Stimulated activated CD4-positive, alpha-beta T cell treated with anti-CD3 and anti-CD28 coated beads, Interleukin-4, amount 100 ng/mL, for 24 hours (primary cell): ENCODE results near the gene WDR13.
A peak's percentile ranks its signal among the peaks of the same experiment; 100 is the strongest.
"Not testable (repeated sequence)": the region's sequence is repeated elsewhere in the genome, so short reads cannot be mapped to it uniquely, and the experiment has no call there.

Experiments
- DNase-seq: peaks from one replicate; pipeline ENCODE4 v3.0.0-alpha.2; 2020

WDR13 gene

DNA sequence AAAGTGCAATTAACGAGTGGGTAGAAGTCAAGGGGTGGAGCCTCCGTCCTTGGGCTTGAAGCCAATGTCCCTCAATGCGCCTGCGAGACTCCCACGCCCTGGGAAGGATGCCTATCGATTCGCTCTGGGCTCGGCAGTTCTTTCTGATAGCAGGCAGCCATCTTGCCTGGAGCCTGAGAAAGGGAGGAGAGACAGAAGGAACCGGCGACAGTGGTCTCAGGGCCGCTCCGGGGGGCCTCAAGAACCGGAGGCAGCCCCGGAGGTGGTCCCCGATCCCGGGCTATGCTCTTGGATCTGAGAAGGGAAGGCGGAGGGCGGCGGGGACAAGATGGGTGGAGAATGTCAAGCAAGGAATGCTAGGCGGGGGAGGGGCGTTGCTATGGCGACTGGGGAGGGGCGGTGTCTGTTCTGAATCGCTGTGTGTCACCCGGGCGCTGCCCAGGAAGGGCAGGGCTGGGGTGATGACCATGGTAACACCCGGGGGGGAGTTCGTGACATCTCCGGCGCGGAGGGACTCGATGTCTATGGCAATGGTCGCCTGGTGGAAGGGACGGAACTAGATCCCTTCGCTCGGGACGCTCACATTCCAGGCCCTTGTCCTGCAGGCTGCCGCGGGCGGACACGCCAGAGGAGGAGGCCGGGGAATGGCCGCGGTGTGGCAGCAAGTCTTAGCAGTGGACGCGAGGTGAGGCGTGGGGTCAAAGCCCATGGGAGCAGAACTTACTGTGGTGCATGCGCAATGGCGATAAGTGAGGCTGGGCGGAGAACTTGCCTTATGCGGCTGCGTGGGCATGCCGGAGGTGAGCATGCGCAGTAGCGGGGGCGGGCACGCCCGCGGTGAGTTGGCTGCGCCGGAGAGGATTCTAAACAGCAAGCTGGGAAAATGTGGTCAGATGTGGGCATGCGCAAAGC is at the start of gene WDR13:
Gene WDR13 (plus strand): TSS at position 140 of the 912 bp plus-strand sequence. CDS start 505 bp downstream, at position 645.
- peak; percentile 88 for DNase-seq

DNA sequence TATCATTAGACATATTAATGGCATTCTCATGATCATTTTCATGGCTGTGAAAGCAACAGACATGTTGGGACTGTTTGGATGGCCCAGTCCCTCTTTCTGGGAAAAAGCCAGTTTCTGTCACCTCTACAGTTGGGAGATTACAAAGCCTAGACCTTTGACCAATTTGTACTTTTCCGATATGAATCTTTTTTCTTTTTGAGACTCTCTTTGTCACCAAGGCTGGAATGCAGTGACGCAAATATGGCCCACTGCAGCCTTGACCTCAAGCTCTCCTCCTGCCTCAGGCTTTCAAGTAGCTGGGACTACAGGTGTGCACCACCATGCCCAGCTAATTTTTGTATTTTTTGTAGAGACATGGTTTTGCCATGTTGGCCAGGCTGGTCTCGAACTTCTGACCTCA is 48.4 kb upstream of the WDR13 start:
- no peak for DNase-seq

DNA sequence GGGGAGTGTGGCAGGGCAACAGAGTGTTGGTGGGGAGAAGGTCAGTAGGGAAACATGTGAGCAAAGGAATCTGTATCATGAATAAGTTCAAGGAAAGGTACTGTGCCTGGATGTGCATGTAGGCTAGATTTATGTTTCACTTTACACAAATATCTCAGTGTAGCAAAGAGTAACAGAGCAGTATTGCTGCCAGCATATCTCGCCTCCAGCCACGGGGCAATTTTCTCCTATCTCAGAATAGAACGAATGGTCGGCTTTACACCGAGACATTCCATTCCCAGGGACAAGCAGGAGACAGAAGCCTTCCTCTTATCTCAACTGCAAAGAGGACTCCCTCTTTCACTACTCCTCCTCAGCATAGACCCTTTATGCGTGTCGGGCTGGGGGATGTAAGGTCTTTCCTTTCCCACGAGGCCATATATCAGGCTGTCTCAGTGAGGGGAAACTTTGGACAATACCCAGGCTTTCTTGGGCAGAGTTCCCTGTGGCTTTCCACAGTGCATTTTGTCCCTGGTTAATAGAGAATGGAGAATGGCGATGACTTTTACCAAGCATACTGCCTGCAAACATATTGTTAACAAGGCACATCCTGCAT is 41.5 kb upstream of the WDR13 start:
- not testable (repeated sequence) for DNase-seq

DNA sequence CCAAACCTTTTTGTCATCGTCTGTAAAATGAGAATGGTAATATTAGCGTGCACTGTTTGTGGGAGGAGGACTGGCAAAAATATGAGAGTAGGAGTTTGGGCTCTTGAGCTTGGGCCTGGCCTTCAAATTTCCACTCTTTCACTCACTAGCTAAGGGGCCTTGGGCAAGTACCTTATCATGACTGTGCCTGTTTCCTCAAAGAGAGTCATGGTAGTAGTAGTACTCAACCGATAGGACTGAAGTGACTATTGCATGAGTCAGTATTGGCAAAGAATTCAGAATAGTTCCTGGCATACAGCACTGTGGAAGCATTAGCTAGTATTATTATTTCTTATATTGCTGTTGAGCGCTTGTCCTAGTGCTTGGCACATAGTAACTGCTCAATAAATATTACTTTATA is 39.0 kb upstream of the WDR13 start:
- no peak for DNase-seq

DNA sequence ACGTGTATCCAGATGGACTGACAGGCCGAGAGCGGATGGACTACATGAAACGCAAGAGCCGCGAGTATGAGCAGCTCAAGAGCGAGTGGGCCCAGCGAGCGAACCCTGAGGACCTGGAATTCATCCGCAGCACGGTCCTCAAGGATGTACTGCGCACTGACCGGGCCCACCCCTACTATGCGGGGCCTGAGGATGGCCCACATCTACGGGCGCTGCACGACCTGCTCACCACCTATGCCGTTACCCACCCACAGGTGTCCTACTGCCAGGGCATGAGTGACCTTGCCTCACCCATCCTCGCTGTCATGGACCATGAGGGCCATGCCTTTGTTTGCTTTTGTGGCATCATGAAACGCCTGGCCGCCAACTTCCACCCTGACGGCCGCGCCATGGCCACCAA is 37.7 kb upstream of the WDR13 start:
- DNase-seq = no peak

DNA sequence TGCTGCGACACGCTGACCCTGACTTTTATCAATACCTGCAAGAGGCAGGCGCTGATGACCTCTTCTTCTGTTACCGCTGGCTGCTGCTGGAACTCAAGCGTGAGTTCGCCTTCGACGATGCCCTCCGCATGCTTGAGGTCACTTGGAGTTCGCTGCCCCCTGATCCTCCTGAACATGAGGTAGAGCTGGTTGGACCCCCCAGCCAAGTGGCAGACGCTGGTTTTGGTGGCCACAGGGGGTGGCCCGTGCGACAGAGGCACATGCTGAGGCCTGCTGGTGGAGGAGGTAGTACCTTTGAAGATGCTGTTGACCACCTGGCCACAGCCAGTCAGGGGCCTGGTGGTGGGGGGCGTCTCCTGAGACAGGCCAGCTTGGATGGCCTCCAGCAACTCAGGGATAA is 37.2 kb upstream of the WDR13 start:
- DNase-seq = no peak

DNA sequence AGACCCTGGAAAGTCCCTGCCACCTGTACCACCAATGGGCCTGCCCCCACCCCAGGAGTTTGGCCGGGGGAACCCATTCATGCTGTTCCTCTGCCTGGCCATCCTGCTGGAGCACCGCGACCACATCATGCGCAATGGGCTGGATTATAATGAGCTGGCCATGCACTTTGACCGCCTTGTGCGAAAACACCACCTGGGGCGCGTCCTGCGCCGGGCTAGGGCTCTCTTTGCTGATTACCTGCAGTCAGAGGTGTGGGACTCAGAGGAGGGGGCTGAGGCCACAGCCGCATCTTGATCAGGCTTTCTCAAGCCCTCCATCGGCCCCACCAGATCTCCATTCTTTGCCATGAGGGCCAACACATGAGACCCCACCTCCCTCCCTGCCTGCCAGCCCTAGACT is 36.6 kb upstream of the WDR13 start:
- no peak for DNase-seq

DNA sequence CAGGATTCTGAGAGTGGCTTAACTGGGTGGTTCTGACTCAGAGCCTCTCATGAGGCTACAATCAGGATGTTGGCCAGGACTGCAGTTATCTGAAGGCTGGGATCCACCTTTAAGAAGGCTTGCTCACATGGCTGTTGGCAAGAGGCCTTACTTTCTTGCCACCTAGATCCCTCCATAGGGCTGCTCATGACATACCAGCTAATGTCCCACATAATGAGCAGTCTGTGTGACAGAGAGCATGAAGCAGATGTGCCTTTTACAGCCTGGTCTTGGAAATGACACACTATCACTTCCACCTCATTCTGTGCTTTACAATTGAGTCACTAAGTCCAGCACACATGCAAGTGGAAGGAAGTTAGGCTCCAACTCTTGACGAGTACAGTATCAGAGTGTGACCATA is 27.3 kb upstream of the WDR13 start:
- DNase-seq = peak; percentile 4

DNA sequence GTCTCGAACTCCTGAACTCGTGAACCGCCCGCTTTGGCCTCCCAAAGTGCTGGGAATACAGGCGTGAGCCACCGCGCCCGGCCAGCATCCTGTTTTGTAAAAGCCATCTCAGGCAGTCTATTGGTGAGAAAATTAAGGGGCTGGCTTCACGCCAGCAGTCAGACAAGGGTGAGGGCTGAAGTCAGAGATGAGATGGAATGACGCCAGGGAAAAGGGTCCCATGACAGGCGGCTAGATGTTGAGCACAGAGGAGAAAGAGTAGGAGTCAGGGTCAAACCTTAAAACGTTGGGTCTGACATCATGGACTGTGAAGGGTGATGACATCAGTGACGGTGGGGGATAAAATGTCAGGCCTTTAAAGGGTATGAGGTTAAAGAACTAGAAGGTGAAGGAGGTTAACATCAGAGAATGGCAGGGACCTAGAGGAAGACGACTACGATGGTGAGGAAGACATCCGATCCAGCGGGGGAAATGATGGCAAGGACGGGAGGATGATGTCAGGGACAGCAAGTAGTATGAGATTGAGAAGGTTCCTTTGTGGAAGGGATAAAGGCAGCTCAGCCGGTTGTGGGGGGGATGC is 23.5 kb upstream of the WDR13 start:
- DNase-seq = no peak

DNA sequence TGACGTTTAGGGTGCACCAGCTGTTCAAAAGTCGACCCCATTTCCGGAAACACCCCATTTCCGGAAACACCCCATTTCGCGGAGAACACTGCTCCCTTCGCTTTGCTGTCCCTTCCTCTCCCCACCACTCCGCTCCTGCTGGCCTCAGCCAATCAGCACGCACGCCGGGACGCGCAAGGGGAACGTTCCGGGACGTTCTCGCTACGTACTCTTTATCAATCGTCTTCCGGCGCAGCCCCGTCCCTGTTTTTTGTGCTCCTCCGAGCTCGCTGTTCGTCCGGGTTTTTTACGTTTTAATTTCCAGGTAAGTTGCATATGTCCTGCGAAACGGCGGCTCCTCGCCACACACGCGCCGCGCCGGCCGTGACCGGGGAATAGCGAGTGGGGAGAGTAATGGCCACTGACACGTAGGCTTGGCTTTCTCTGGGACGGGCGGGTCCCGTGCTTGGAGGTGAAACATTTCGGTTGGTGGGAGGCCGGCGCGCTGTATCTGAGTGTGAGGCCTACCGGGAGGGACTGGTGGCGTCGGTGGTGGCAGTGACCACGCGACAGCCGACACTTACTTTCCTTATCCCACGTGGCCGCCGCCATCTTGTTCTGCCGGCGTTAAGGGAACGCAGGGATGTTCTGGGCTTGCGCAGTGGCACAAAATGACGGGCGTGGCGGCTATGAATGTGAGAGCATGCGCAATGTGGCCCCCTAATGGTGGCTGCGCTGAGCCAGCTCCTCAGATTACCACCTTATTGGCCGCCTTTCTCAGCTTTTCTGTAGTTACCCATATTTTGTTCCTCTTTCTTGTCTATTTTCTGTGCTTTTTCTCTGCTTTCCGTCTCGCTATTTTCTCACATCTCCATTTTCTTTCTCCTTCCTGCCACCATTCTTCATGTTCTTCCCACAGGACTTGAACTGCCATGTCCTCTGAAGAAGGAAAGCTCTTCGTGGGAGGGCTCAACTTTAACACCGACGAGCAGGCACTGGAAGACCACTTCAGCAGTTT is 22.7 kb upstream of the WDR13 start, which contains the start of gene RBM3:
Gene RBM3 (plus strand): TSS at position 215 of the 997 bp plus-strand sequence. CDS start 697 bp downstream, at position 912.
- peak; percentile 91 for DNase-seq

DNA sequence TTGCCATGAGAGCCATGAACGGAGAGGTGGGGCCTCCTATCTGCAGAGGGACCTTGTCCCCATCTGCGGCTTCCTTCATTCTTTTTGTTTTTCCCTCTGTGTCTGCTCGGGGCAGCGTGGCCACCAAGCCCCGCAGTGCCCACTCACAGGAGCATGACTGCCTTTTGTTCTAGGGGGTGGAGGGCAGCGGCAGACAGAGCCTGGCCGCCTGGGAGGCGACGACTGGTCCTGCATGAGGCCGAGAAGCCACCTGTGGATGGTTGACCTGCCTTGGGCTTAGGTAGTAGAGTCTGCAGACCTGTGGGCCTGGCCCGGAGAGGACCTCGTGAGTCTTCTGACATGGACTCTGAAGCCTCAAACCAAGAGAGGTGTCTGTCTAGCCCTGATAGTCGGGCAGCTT is 21.6 kb upstream of the WDR13 start:
- DNase-seq = no peak

DNA sequence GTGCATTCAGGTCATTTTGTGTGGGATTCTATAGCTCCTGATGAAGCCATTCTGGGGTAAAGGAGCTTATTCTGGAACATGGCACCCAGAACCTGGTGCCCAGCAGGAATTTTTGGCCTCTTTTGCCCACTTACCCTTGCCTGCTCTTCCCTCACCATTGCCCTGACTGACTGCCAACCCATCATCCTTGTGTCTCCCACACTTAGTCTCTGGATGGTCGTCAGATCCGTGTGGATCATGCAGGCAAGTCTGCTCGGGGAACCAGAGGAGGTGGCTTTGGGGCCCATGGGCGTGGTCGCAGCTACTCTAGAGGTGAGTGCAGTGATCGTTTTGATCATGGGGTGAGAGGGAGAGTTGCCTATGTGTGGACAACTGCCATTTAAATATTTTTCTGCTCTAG is 21.2 kb upstream of the WDR13 start:
- no peak for DNase-seq

DNA sequence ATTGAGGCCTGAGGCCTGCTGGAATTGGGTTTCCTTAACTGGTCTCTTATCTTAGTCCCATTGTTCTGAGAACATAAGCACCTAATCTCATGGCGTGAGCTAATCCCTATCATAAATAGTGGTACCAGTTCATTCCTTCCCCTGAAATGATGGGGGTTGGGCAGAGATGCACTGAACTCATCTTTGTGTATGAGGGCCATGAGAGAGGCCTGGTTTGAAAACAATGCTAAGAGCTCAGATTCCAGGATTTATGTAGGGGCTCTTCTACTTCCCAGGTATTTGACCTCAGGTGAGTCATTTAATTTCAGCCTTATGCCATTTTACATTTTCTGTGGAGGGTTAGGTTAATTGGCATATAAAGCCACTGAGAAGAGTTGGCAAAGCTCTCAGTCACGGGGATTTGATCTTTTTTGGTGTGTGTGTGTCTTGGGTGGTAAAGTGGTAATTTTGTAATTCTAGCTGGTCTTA is 18.6 kb upstream of the WDR13 start:
- no peak for DNase-seq

DNA sequence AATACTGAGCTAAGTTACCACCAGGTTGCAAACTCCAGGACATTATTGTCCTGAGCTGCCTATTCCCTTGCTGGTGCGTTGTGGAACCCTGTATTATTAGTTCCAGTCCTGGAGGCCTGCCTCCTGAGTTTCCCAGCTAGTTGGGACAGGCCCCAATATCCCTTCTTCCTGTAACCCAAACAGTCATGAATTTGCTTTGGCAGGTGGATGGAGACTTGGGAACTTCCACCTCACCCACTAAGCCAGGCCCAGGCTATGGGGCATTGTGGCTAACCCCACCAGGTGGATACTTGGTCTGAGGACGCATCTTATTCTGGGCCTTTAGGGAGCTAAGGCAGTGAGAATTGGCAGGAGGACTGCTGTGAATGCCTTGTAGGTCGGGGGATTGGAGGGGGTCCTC is 18.0 kb upstream of the WDR13 start:
- DNase-seq = no peak

DNA sequence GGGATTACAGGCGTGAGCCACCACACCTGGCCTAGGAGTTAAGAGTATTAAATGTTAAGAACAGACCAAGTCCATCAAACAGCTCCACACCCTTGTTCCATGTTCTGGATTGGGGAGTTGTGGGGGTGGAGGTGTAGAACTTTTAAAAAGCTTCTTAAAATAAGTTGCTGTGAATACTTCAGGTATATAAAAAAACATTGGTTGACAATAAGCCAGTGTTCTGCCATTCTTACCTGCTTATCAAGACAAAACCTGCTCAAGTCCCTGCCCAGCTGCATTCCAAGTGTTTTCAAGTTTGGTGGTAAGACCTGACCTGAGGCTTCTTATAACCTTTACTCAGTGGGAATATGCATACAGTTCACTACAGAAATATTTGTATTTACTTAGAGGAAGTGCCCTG is 16.6 kb upstream of the WDR13 start:
- no peak for DNase-seq

DNA sequence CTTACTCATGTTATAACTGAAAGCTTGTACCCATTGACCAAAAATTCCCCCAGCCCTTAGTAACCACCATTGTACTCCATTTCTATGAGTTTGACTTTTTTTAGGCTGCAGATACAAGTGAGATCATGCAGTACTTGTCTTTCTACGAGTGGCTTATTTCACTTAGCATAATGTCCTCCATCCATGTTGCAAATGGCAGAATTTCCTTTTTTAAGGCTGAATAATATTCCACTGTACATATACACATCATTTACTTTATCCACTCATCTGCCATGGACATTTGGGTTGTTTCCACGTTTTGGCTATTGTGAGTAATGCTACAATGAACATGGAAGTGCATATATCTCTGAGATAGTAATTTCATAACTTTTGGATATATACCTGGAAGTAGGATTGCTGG is 12.6 kb upstream of the WDR13 start:
- DNase-seq = no peak

DNA sequence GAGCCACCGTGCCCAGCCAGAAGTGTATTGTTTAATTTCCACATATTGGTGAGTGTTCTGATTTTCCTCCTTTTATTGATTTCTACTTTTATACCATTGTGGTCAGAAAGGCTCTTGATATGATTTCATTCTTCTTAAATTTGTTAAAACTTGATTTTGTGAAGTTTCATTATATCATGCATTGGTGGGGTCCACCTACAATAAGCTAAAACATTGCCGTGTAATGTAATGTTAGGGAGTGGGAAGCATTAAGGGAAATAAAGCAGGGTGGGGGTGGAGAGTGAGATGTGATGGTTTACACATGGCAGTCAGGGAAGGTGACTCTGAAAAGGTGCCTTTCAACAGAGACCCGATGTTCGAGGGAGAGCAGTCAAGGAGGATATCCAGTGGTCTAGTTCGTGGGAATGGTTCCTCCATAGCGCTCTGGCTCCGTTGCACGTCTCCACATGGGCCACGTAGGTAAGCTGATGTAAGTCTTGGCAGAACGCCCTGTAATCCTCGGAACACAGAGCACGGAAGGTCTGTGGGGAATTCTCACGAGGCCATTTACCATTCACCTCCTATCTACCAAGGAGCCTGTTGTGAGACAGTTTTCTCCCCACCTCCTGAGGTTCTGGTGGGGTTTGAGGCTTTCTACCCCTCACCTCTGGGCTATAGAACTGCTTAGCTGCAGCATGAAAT is 7.7 kb upstream of the WDR13 start:
- DNase-seq = no peak

DNA sequence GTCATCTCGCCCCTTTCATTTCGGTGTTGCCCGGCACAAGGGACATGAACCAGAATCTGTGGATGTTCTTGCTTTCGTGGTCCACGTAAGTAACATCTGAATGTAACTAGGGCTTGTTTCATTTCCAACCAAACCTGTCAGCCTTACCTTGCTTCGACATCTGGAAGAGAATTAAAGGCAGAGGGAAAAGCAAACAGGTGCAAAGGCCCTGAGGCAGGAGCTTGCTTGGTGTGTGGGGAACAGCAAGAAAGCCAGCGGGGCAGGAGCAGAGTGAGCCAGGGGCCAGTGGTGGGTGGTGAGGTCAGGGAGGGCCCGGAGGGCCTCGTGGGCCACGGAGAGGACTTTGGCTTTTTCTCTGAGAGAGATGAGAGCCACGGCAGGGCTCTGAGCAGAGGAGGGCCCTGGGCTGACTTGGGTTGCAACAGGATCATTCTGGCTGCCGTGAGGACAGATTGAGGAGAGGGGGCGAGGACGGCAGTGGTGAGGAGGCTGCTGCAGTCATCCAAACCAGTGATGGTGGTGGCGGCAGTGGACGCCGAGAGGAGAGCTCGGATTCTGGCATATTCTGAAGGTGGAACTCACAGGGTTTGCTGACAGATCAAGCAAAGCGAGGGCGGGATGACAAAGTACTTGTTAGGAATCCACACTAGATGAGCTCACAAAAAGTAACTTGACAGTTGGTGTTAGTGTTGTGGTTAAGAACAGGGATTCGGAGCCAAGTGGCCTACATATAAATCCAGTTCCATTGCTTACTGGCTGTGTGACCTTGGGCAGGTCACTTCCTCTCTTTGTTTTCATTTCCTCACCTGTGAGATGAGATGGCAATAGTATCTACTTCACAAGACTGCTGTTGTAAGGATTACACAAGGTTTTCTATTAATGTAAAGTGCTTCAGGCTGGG is 6.8 kb upstream of the WDR13 start:
- no peak for DNase-seq

DNA sequence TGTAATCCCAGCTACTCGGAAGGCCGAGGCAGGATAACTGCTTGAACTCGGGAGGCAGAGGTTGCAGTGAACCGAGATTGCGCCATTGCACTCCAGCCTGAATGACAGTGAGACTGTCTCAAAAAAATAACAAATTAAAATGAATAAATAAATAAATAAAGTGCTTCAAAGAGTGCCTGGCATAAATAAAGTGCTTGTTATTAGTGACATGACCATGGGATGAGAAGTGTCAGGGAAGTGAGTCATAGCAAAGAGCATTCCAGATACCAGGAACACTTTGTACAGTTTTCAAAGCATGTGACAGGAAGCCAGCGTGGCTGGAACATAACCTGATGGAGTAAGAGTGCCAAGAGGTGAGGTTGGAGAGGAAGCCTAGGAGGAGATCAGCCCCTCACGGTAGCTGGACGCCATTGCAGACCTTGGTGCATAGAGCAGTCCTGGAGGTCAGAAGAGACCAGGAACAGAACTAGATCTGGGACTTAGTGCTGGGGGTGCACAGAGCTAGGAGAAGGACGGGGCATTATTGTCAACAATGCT is 6.0 kb upstream of the WDR13 start:
- DNase-seq = no peak

DNA sequence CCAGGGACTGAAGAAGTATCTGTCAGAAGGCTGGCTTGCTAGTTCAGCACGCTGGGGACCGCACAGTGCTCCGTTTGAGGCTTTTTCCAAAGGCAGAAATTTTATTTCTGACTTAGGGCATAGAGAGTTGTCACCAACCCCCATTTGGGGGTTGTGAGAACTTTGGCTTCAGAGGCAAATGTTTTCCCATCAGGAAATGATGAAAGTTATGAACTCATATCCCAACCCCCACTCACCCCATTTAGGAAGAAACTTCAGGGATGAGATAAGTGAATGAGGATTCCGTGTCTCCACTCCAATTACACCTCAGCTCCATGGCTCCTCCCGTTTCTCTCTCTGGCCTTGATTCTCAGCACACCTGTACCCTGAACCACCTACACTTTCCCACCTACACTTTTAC is 4.3 kb upstream of the WDR13 start:
- no peak for DNase-seq

DNA sequence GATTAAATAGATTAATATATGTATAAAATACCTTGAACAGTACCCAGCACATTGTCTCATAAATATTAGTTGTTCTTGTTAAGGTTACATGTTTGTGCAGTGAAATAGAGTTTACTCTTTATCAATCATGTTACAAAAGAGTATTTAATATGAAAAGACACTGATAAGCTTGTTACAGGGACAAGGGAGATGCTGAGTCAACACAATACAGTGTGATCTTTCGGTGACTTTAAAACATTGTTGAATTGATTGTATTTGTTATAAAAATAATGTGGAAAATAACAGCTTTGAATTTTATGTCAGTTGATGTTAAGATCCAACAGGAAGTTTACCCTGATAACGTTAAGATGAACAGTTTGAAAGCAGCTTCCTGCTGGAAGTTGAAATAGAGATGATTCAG is 1.4 kb upstream of the WDR13 start:
- no peak for DNase-seq
